LNCAP (cell line): ENCODE data around the gene PHF19.

Experiments
- CTCF ChIP-seq: fragments of 450-650 bp; IDR thresholded peaks from 2 replicates; pipeline ENCODE4 v1.5.1; 2017; ENCODE audit warnings: mild to moderate bottlenecking

PHF19 gene

GRCh38 chr9:120877276-120878034 lies 467 bp upstream of the PHF19 start:
- TF ChIP-seq CTCF = peak; percentile 15; the same call in 1 of the 2 replicates

- no peak for TF ChIP-seq CTCF
These were observed 790 bp downstream of the PHF19 start for GRCh38 chr9:120875954-120876841.

DNA sequence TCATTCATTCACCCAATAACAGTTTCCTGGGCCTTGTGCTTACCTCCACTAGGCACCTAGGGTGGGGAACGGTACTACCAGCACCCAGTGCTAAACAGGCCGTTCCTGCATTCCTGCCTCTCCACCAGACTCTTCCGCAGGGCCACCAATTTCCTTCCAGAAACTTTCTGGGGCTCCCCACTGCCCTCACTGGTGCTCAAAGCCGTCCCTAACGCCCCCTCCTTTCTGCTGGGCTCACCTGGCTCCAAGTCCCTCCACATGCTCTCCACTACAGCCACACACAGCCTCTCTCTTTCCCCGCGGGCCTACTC lies 1.4 kb downstream of the PHF19 start:
- no peak for TF ChIP-seq CTCF

- no peak for TF ChIP-seq CTCF
These were observed 1.8 kb downstream of the PHF19 start for GRCh38 chr9:120875195-120875565.

- TF ChIP-seq CTCF = no peak
These were observed 2.5 kb downstream of the PHF19 start for GRCh38 chr9:120874226-120875194.

- no peak for TF ChIP-seq CTCF
These were observed 3.5 kb downstream of the PHF19 start for GRCh38 chr9:120873512-120873911.
